Activated naive CD4-positive, alpha-beta T cell treated with anti-CD3 and anti-CD28 coated beads, Interleukin-2, amount 50 U/mL, for 24 hours (primary cell): ENCODE results near the gene DNMBP.
"Not testable (repeated sequence)": the region's sequence is repeated elsewhere in the genome, so short reads cannot be mapped to it uniquely, and the experiment has no call there.

Experiments
- H3K27ac Mint-ChIP-seq: one replicate; pipeline ENCODE4 v1.8.0; 2021; ENCODE audit warnings: mild to moderate bottlenecking, mixed read lengths
- H3K27me3 Mint-ChIP-seq: one replicate; pipeline ENCODE4 v1.8.0; 2021; ENCODE audit warnings: mixed read lengths
- H3K36me3 Mint-ChIP-seq: one replicate; pipeline ENCODE4 v1.8.0; 2021; ENCODE audit warnings: mixed read lengths
- H3K4me1 Mint-ChIP-seq: one replicate; pipeline ENCODE4 v1.8.0; 2021; ENCODE audit warnings: mixed read lengths
- H3K4me3 Mint-ChIP-seq: one replicate; pipeline ENCODE4 v1.8.0; 2021; ENCODE audit warnings: mild to moderate bottlenecking, mixed read lengths
- H3K9me3 Mint-ChIP-seq: one replicate; pipeline ENCODE4 v1.8.0; 2021; ENCODE audit warnings: mixed read lengths

DNMBP gene

DNA sequence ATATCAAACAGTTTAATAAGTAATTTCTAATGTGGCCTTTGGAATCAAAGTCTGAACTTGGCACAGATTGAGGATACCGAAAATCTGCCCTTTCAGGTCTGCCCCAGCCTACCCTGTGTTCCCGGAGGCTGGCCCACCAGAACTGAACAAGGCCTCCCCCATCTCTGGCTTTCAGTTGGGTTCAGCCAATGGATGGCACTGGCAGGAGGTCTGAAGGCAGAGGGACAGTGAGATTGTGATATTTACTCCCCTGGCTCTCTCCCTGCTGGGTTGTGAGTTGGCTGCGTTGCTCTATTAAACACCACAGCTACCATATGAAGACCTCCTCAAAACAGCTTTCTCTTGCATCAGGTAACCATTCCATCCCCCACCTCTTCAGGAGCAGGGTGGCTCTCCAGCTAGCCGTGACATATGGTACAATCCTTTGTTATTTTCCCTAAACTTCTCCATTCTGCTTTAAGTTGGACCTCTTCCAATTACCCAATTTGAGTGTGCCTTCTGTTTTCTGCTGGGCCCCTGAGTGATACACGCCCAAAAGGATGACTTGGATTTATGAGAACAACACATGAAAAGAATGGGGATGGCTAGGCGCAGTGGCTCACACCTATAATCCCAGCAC, 28.1 kb downstream of the DNMBP start:
- H3K27ac Mint-ChIP-seq = no peak overlapping the region
- peaks cover 5% of the 10 kb centered on the region for H3K4me1 Mint-ChIP-seq
- H3K27me3 Mint-ChIP-seq = no peaks in the 10 kb centered on the region
- no peaks in the 10 kb centered on the region for H3K36me3 Mint-ChIP-seq
- H3K4me3 Mint-ChIP-seq = no peak overlapping the region
- no peaks in the 10 kb centered on the region for H3K9me3 Mint-ChIP-seq

DNA sequence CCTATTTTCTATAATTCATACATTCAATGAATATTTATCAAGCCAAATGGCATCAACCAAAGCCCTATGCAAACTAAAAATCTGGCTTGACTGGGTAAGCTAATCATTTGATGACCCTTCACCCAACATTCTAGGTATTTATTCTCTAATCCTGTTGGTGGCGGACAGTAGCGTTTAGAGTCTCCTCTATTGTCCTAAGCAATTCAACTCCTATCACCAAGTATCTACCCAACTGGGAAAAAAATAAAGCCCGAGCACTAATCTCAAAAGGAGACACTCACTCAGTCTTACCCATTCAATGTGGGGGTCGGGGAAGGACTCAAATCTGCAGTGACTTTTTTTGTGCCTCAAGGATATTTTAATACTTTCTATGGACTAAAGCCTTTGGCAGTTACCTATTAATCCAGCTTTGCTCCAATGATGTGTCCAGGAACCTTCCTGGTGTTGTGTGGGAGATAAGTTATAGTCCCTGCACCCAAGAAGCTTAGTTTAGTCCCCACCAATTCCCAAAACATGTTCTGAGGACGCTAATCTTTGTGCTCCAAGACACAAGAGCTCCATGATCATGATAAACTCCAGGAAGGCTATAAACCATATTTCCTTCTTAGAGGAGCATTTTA, 30.6 kb downstream of the DNMBP start:
- H3K27me3 Mint-ChIP-seq = no peaks in the 10 kb centered on the region
- H3K4me3 Mint-ChIP-seq = no peak overlapping the region
- H3K9me3 Mint-ChIP-seq = no peaks in the 10 kb centered on the region
- H3K27ac Mint-ChIP-seq = no peak overlapping the region
- H3K4me1 Mint-ChIP-seq = peaks cover 2% of the 10 kb centered on the region
- no peaks in the 10 kb centered on the region for H3K36me3 Mint-ChIP-seq

DNA sequence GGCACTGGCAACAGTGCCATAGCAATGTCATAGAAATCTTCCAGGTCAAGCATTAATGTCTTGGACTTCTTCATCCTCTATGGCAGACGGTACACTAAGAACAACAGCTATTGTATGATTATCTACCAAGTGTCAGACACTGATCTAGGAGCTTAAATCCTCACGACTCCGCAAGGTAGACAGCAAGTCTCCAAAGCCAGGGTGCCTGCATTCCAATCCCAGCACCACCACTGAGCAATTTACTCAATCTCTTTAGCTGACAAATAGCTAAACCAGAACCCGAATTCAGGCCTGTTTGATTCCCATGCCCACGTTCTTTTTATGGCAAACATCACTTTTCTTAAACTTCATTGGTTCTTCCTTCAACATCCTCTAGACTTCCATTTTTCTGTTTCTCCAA, 31.8 kb downstream of the DNMBP start:
- no peaks in the 10 kb centered on the region for H3K4me1 Mint-ChIP-seq
- no peaks in the 10 kb centered on the region for H3K9me3 Mint-ChIP-seq
- no peak overlapping the region for H3K27ac Mint-ChIP-seq
- no peaks in the 10 kb centered on the region for H3K36me3 Mint-ChIP-seq
- H3K27me3 Mint-ChIP-seq = no peaks in the 10 kb centered on the region
- H3K4me3 Mint-ChIP-seq = no peak overlapping the region

DNA sequence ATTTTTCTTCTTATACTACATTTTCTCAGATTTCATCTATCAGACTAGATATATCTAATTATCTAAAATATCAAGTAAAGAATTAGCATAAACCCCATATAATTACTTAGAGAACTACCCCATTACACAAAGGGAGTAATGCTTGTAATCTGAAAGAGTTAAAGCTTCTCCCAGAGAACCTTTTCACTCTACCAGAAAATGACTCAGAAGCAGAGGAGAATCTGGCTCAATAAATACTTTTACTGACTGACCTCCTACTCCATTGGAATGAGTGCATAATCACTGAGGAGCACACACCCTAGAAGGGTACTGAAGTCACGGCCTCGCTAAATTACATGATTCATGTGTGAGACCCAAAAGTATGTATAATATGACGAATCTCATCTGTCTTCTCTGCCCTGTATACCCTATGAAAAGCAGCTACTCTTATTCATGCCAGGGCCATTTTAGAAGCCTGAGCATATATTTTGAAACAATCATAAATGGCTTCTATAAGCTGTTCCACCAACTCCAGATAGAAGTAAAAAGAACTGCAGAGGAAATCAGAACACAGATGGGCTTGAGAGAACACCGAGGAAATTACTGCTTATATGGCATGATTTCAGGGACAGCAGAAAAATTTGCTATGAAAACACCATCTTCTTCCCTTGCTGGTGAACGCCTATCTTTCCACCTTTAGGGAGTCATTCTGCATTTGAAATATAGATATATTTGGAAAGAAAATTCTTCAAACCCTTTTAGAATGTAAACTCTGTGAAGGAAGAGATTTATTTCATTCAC, 32.7 kb downstream of the DNMBP start:
- no peaks in the 10 kb centered on the region for H3K27me3 Mint-ChIP-seq
- no peak overlapping the region for H3K27ac Mint-ChIP-seq
- H3K4me1 Mint-ChIP-seq = no peaks in the 10 kb centered on the region
- no peak overlapping the region for H3K4me3 Mint-ChIP-seq
- H3K36me3 Mint-ChIP-seq = no peaks in the 10 kb centered on the region
- no peaks in the 10 kb centered on the region for H3K9me3 Mint-ChIP-seq

DNA sequence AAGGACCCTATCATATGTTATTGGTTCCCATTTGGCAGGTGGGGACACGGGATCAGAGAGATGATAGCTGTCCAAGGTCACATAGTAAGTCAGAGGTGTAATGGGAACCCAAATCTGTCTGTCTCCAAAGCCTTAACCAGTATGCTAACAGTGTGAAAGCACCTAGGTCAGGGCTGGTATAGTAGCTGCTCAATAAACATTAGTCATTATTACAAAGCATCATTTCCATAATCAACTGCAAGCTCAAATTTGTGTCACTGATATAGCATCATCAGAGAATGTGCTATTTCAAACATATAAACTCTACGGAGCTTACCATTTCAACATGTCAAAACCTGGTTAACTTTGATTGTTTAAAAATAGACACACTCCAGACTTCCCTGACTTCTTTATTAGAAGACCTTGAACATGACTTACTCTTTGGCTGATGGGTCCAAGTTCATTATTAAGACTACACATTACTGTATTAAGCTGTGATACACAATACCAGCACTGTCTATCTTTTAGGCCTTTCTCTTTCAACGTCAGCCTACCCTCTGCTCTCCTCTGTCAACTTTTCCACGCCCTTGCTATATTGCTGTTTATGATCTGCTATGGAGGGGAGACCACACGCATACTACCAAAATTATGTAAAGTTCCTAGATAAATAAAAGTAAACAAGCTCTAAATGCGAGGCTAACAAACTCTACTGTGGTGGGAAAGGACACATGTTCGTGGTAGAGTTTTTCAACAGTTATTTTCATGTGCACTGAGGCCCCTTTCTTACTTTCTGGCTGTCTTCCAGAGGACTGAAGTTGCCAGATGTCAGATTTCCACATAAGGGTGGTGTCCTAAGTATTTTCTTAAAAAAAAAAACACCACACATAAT, 33.6 kb downstream of the DNMBP start:
- Mint-ChIP-seq H3K36me3 (no peaks in the 10 kb centered on the region), H3K4me1 (no peaks in the 10 kb centered on the region), H3K9me3 (no peaks in the 10 kb centered on the region), H3K27me3 (no peaks in the 10 kb centered on the region), H3K4me3 (no peak overlapping the region), H3K27ac (no peak overlapping the region)

DNA sequence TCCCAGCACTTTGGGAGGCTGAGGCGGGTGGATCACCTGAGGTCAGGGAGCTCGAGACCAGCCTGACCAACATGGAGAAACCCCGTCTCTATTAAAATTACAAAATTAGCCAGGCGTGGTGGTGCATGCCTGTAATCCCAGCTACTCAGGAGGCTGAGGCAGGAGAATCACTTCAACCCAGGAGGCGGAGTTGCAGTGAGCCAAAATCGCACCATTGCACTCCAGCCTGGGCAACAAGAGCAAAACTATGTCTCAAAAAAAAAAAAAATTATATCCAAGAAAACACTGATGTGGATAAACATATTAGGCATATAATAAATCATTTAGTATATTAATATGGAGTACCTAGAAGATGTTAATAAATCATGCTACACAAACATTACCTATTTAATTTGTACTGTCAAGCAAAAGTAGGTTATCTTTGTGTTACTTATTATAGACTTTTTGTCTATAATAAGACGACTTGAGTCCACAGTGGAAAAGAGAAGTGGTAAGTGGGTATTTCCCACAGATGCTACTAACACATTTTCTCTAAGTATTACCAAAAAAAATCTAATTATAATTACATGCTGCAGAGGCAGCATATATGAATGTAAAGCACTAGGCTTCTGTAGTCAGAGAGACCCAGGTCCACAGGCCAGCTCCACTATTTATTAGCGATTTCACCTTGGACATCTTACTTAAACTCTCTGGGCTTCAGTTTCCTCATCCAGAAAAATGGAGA, 34.5 kb downstream of the DNMBP start:
- Mint-ChIP-seq H3K4me3 (no peak overlapping the region), H3K9me3 (no peaks in the 10 kb centered on the region), H3K27me3 (no peaks in the 10 kb centered on the region), H3K36me3 (peaks cover 3% of the 10 kb centered on the region), H3K4me1 (no peaks in the 10 kb centered on the region), H3K27ac (no peak overlapping the region)

DNA sequence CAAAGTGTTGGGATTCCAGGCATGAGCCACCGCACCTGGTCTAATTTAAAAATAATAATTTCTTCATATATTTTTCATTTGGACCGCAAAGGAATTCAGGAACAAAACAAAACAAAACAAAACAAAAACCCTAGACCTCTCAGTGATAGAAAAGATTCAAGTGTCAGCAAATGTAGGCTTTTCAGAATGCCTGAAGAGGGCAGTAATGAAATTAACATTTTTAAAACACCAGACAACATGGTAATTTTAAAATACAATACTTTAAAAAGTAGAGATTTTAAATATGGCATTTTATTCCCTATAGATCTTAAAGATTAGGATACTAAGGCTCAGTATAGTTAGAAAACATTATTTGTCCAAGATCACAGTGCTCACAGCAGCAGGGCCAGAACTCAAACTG, 36.6 kb downstream of the DNMBP start:
- no peak overlapping the region for H3K27ac Mint-ChIP-seq
- H3K27me3 Mint-ChIP-seq = no peaks in the 10 kb centered on the region
- H3K9me3 Mint-ChIP-seq = no peaks in the 10 kb centered on the region
- H3K4me3 Mint-ChIP-seq = no peak overlapping the region
- H3K4me1 Mint-ChIP-seq = no peaks in the 10 kb centered on the region
- peaks cover 6% of the 10 kb centered on the region for H3K36me3 Mint-ChIP-seq

DNA sequence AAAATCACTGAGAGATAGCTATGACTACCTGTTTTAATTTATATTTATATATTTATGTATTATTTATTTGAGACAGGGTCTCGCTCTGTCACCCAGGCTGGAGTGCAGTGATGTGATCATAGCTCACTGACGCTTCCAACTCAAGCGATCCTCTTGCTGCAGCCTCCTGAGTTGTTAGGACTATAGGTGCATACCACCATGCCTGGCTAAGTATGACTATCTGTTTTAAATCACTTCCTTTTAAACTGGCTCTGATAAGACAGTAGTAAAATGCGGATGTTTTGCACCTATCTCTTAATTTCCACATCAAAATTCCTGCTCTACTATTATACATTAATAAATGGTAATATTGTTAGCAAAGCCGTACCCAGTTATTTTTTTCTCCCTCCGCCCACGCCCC, 41.8 kb downstream of the DNMBP start:
- Mint-ChIP-seq H3K4me3 (no peak overlapping the region), H3K36me3 (peaks cover 11% of the 10 kb centered on the region), H3K27ac (no peak overlapping the region), H3K27me3 (no peaks in the 10 kb centered on the region), H3K4me1 (no peaks in the 10 kb centered on the region), H3K9me3 (no peaks in the 10 kb centered on the region)

DNA sequence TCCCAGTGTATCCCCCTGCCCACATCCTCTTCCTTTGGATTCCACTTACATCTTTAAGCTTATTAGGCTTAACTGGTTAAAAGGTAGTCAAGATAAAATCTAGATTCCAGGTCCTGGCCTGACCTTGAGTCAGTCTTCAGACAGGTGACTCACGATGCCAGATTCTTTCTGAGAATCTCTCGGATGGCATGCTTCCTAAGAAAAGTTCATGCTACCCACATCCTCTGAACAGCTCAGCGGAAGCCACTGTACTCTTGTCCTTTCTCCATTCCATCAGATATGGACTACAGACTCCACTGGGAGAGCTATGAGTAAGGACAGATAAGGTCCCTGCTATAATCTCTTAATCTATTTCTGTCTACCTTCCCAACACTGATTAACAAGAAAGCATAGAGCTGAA, 43.4 kb downstream of the DNMBP start:
- Mint-ChIP-seq H3K36me3 (peaks cover 11% of the 10 kb centered on the region), H3K27me3 (no peaks in the 10 kb centered on the region), H3K4me1 (no peaks in the 10 kb centered on the region), H3K27ac (no peak overlapping the region), H3K4me3 (no peak overlapping the region), H3K9me3 (no peaks in the 10 kb centered on the region)

DNA sequence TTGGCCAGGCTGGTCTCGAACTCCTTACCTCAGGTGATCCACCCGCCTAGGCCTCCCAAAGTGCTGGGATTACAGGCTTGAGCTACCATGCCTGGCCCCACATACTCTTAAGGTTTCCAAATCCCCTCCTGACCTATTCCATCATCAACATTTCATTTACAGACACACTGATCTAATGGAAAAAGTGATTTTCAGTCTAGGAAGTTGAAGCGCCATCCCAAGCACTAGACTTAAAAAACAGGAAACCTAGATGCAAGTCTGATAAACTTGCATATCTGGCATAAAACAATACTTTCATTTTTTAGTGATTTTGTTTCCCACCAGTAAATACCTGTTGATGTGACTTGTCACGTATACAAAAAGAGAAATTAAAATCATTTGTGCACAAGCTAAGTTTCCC, 44.0 kb downstream of the DNMBP start:
- H3K27ac Mint-ChIP-seq = no peak overlapping the region
- H3K27me3 Mint-ChIP-seq = no peaks in the 10 kb centered on the region
- peaks cover 11% of the 10 kb centered on the region for H3K36me3 Mint-ChIP-seq
- H3K4me1 Mint-ChIP-seq = no peaks in the 10 kb centered on the region
- H3K4me3 Mint-ChIP-seq = no peak overlapping the region
- H3K9me3 Mint-ChIP-seq = no peaks in the 10 kb centered on the region

DNA sequence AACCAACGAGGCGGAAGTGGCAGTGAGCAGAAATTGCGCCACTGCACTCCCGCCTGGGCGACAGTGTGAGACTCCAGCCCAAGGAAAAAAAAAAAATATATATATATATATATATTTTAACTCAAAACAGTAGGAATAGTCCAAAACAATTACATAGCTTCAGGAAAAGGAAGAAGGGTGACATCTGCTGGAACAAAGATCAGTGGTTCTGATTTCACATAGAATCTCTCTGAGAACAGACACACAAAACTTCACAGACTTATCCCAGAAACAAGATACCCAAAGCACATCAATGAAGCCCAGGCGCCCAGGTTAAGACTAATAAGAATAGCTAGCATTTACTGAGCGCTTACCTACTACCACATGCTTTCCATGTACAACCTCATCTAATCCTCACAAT, 45.0 kb downstream of the DNMBP start:
- Mint-ChIP-seq H3K27ac (no peak overlapping the region), H3K4me1 (no peaks in the 10 kb centered on the region), H3K4me3 (no peak overlapping the region), H3K36me3 (peaks cover 7% of the 10 kb centered on the region), H3K27me3 (no peaks in the 10 kb centered on the region), H3K9me3 (no peaks in the 10 kb centered on the region)

DNA sequence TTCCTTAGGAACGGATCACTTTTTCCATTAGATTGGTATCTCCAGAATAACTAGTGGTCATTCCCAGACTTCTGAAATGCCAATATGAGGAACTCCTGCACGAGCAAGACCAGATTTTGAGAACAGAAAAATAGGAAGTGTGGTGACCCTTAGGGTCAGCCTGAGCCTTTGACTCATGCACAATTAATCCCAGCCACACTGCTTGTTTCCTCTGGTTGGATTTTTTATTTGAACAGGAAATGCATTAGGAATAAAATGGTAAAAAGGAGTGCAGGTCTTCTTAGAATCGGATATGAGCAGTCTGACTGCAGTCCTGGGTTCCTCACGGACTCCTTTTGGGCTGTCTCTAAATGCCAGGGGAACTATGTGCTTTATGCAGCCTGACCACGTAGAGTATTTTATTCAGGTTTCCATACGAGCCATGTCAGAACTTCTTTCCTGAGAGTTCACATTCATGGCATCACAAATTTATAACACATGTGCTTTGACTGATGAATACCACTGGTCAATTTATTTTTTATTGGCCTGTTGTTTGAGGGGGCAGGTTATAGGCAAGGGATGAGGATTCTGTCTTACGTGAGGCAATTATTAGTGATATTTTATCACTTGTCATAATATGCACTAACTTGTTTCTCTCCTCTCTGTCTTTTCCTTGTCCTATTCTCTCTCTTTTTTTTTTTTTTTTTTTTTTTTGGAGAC, 46.1 kb downstream of the DNMBP start:
- H3K4me1 Mint-ChIP-seq, H3K36me3 Mint-ChIP-seq, H3K27ac Mint-ChIP-seq, H3K9me3 Mint-ChIP-seq, H3K4me3 Mint-ChIP-seq, H3K27me3 Mint-ChIP-seq: not testable (repeated sequence)

DNA sequence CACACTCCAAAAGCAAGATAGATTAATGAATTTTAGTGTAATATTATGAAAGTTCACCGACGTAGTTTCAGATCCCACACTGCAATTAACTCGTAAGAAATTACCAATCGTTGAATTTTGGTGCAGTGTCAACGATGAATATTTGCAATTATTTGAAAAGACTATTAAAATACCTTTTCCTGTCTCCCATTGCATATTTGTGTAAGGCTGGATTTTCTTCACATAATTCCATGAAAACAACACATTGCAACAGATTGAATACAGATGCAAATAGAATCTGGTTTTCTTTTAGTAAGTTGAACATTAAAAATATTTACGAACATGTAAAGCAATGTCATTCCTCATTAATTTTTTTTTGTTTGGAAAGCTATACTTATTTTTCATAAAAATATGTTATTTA, 50.9 kb downstream of the DNMBP start:
- Mint-ChIP-seq H3K36me3 (peaks cover 14% of the 10 kb centered on the region), H3K4me1 (no peaks in the 10 kb centered on the region), H3K4me3 (no peak overlapping the region), H3K9me3 (no peaks in the 10 kb centered on the region), H3K27ac (no peak overlapping the region), H3K27me3 (no peaks in the 10 kb centered on the region)

DNA sequence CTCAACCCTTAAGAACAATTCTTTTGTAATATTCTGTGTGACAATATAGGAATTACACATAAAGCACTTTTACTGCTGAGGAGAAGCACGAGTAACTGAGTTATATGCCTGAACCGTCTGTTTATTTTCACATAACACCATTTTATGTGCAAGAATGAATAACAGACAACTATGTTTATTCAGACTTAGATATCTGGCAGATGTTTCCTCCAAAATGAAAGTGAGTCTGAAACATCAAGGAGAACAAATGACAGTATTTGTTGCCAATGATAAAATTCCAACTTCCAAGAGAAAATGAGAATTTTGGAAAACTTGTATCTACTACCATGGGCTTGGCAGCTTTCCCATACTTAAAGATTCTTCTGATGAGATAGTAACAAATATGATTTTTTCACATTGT, 51.4 kb downstream of the DNMBP start:
- Mint-ChIP-seq H3K27ac (no peak overlapping the region), H3K4me1 (no peaks in the 10 kb centered on the region), H3K27me3 (no peaks in the 10 kb centered on the region), H3K36me3 (peaks cover 16% of the 10 kb centered on the region), H3K4me3 (no peak overlapping the region), H3K9me3 (no peaks in the 10 kb centered on the region)

DNA sequence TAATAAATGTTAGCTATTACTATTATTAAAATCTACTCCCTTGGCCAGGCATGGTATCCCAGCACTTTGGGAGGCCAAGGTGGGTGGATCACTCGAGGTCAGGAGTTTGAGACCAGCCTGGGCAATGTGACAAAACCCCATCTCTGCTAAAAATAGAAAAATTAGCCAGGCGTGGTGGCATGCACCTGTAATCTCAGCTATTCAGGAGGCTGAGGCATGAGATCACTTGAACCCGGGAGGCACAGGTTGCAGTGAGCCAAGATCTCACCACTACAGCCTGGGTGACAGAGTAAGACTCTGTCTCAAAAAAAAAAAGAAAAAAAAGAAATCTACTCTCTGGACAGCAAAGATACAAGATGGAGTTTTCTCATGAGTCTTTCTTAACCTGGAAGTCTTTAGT, 56.2 kb downstream of the DNMBP start:
- H3K4me1 Mint-ChIP-seq, H3K27me3 Mint-ChIP-seq, H3K4me3 Mint-ChIP-seq, H3K9me3 Mint-ChIP-seq, H3K27ac Mint-ChIP-seq: not testable (repeated sequence)
- H3K36me3 Mint-ChIP-seq = peaks cover 36% of the 10 kb centered on the region
